ENCODE data around the gene ACBD6. TPM values are rescaled to one million over a fixed set of nuclear protein-coding genes. Genes with fewer than 3 reads are reported as not detected.

Gene ACBD6
- total RNA-seq, 5 donors from 2014 or later (not counting 1 experiment from before 2014, with no cell fraction given) = 44.3 to 58.5 (median 53.0) TPM

- no peaks in the 10 kb centered on the region for H3K36me3 Mint-ChIP-seq
- ATAC-seq (replicated peaks in 1 of 4) = no peak
- H3K27me3 ChIP-seq (replicated peaks in 1 of 2; ENCODE audit: control insufficient read depth in 2 of 2, extremely low read depth in 1 of 2, insufficient read depth in 2 of 2, low read length in 1 of 2) = no peaks in the 10 kb centered on the region
- no peaks in the 10 kb centered on the region for H3K9me3 Mint-ChIP-seq
- no peaks in the 10 kb centered on the region for H3K9me3 ChIP-seq
- ChIA-PET POLR2A (no interaction called here), CTCF (no interaction called here)
- no peaks in the 10 kb centered on the region for H3K27me3 Mint-ChIP-seq
- no peaks in the 10 kb centered on the region for H3K4me1 ChIP-seq (ENCODE audit: control insufficient read depth in 1 of 2, extremely low read depth in 1 of 2, insufficient read depth in 2 of 2, low read length in 2 of 2)
- no peak overlapping the region for H3K27ac ChIP-seq (ENCODE audit: low read length)
- H3K27ac Mint-ChIP-seq = no peak overlapping the region
- H3K36me3 ChIP-seq (ENCODE audit: control insufficient read depth in 2 of 2, extremely low read depth in 1 of 2, insufficient read depth in 1 of 2, low read length in 1 of 2) = no peaks in the 10 kb centered on the region
- no peak for DNase-seq
- no peak overlapping the region for H3K4me3 Mint-ChIP-seq
- 96% methylated on average over 5 of the region's 5 CpGs for WGBS (ENCODE audit: insufficient coverage)
- H3K4me1 Mint-ChIP-seq = no peaks in the 10 kb centered on the region
- H3K4me3 ChIP-seq (ENCODE audit: control insufficient read depth in 1 of 2, extremely low read depth in 1 of 2, low read length in 1 of 2) = no peak overlapping the region
These were observed 234.4 kb downstream of the ACBD6 start for GRCh38 chr1:180267761-180268555.

- H3K4me1 Mint-ChIP-seq = no peaks in the 10 kb centered on the region
- Histone ChIP-seq H3K27ac (ENCODE audit: low read length) (no peak overlapping the region), H3K4me3 (ENCODE audit: control insufficient read depth in 1 of 2, extremely low read depth in 1 of 2, low read length in 1 of 2) (no peak overlapping the region), H3K36me3 (ENCODE audit: control insufficient read depth in 2 of 2, extremely low read depth in 1 of 2, insufficient read depth in 1 of 2, low read length in 1 of 2) (no peaks in the 10 kb centered on the region), H3K27me3 (replicated peaks in 1 of 2; ENCODE audit: control insufficient read depth in 2 of 2, extremely low read depth in 1 of 2, insufficient read depth in 2 of 2, low read length in 1 of 2) (no peaks in the 10 kb centered on the region), H3K9me3 (no peaks in the 10 kb centered on the region), H3K4me1 (ENCODE audit: control insufficient read depth in 1 of 2, extremely low read depth in 1 of 2, insufficient read depth in 2 of 2, low read length in 2 of 2) (no peaks in the 10 kb centered on the region)
- no peak overlapping the region for H3K27ac Mint-ChIP-seq
- no peak overlapping the region for H3K4me3 Mint-ChIP-seq
- no peaks in the 10 kb centered on the region for H3K27me3 Mint-ChIP-seq
- H3K36me3 Mint-ChIP-seq = no peaks in the 10 kb centered on the region
- DNase-seq = no peak
- POLR2A ChIA-PET = no interaction called here
- no peak for ATAC-seq (replicated peaks in 1 of 4)
- CTCF ChIA-PET = no interaction called here
- 90% methylated on average over 12 of the region's 12 CpGs for WGBS (ENCODE audit: insufficient coverage)
- H3K9me3 Mint-ChIP-seq = no peaks in the 10 kb centered on the region
These were observed 235.2 kb downstream of the ACBD6 start for GRCh38 chr1:180267211-180267561.

- Histone ChIP-seq H3K27me3 (replicated peaks in 1 of 2; ENCODE audit: control insufficient read depth in 2 of 2, extremely low read depth in 1 of 2, insufficient read depth in 2 of 2, low read length in 1 of 2) (no peaks in the 10 kb centered on the region), H3K36me3 (ENCODE audit: control insufficient read depth in 2 of 2, extremely low read depth in 1 of 2, insufficient read depth in 1 of 2, low read length in 1 of 2) (no peaks in the 10 kb centered on the region), H3K4me1 (ENCODE audit: control insufficient read depth in 1 of 2, extremely low read depth in 1 of 2, insufficient read depth in 2 of 2, low read length in 2 of 2) (no peaks in the 10 kb centered on the region), H3K9me3 (no peaks in the 10 kb centered on the region), H3K4me3 (ENCODE audit: control insufficient read depth in 1 of 2, extremely low read depth in 1 of 2, low read length in 1 of 2) (no peak overlapping the region), H3K27ac (ENCODE audit: low read length) (no peak overlapping the region)
- 94% methylated on average over 24 of the region's 28 CpGs for WGBS (ENCODE audit: insufficient coverage)
- Mint-ChIP-seq H3K9me3 (no peaks in the 10 kb centered on the region), H3K27ac (no peak overlapping the region), H3K4me3 (no peak overlapping the region), H3K36me3 (no peaks in the 10 kb centered on the region), H3K4me1 (no peaks in the 10 kb centered on the region), H3K27me3 (no peaks in the 10 kb centered on the region)
- ATAC-seq (replicated peaks in 1 of 4) (no peak), DNase-seq (no peak)
- CTCF ChIA-PET = interaction anchor here in 1 of 2 donors (1.3 kb wide), 1 partner anchor 13 kb away, joined by 3 read pairs; no protein-coding TSS in a partner anchor
- POLR2A ChIA-PET = no interaction called here
These were observed 235.8 kb downstream of the ACBD6 start for GRCh38 chr1:180266275-180267210.

DNA sequence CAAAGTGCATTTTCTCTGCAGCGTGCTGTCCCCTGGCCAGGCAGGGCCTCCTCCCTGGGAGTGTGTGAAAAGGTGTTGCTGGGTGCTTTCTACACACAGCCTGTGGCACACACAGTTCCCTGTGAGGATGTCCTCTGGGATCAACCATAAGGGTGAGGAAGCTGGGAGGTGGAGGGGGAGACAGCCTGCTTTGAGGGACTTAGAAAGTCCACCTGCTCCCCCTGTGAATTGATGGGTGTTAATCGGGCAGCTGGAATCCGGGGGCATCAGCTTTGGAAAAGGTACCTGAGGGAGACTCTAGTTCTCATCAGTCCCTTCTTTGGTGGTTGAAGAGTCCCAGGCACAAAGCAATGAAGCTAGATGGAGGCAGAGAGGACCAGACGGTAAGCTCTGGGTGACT is 236.5 kb downstream of the ACBD6 start:
- no peaks in the 10 kb centered on the region for H3K9me3 Mint-ChIP-seq
- no peaks in the 10 kb centered on the region for H3K36me3 Mint-ChIP-seq
- Histone ChIP-seq H3K36me3 (ENCODE audit: control insufficient read depth in 2 of 2, extremely low read depth in 1 of 2, insufficient read depth in 1 of 2, low read length in 1 of 2) (no peaks in the 10 kb centered on the region), H3K4me1 (ENCODE audit: control insufficient read depth in 1 of 2, extremely low read depth in 1 of 2, insufficient read depth in 2 of 2, low read length in 2 of 2) (no peaks in the 10 kb centered on the region), H3K4me3 (ENCODE audit: control insufficient read depth in 1 of 2, extremely low read depth in 1 of 2, low read length in 1 of 2) (no peak overlapping the region), H3K9me3 (no peaks in the 10 kb centered on the region), H3K27me3 (replicated peaks in 1 of 2; ENCODE audit: control insufficient read depth in 2 of 2, extremely low read depth in 1 of 2, insufficient read depth in 2 of 2, low read length in 1 of 2) (peaks cover 0 to 3% of the 10 kb centered on the region in 2 experiments), H3K27ac (ENCODE audit: low read length) (no peak overlapping the region)
- no peaks in the 10 kb centered on the region for H3K27me3 Mint-ChIP-seq
- POLR2A ChIA-PET = no interaction called here
- CTCF ChIA-PET = interaction anchor here in 1 of 2 donors (1.3 kb wide), 1 partner anchor 13 kb away, joined by 3 read pairs; no protein-coding TSS in a partner anchor
- ATAC-seq (replicated peaks in 1 of 4) = peak in 1 of 4 experiments; percentile 10
- H3K4me3 Mint-ChIP-seq = no peak overlapping the region
- no peak for DNase-seq
- 76% methylated on average over 3 of the region's 4 CpGs for WGBS (ENCODE audit: insufficient coverage)
- no peak overlapping the region for H3K27ac Mint-ChIP-seq
- H3K4me1 Mint-ChIP-seq = no peaks in the 10 kb centered on the region

DNA sequence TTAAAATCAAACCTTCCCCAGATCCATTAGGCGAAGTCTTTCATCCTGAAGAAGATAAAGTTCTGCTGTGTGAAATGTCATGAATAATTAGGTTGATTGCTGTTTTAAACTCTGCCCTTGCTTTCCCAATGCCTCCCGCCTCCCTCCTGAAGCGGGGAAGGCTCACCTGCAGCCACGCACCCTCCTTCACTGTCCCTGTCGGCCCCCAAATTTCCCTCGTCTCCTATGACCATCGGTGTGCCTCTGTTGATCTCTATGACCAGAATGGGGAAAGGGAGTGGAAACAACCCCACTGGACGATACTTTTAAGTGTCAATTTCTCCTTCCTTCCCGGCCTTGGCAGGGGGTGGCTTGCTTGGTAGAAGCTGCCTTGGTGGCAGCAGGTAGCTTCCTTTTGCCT is 237.2 kb downstream of the ACBD6 start:
- DNase-seq = no peak
- Histone ChIP-seq H3K27me3 (replicated peaks in 1 of 2; ENCODE audit: control insufficient read depth in 2 of 2, extremely low read depth in 1 of 2, insufficient read depth in 2 of 2, low read length in 1 of 2) (peaks cover 0 to 4% of the 10 kb centered on the region in 2 experiments), H3K4me3 (ENCODE audit: control insufficient read depth in 1 of 2, extremely low read depth in 1 of 2, low read length in 1 of 2) (no peak overlapping the region), H3K4me1 (ENCODE audit: control insufficient read depth in 1 of 2, extremely low read depth in 1 of 2, insufficient read depth in 2 of 2, low read length in 2 of 2) (no peaks in the 10 kb centered on the region), H3K36me3 (ENCODE audit: control insufficient read depth in 2 of 2, extremely low read depth in 1 of 2, insufficient read depth in 1 of 2, low read length in 1 of 2) (no peaks in the 10 kb centered on the region), H3K27ac (ENCODE audit: low read length) (no peak overlapping the region), H3K9me3 (no peaks in the 10 kb centered on the region)
- no peaks in the 10 kb centered on the region for H3K36me3 Mint-ChIP-seq
- no peak overlapping the region for H3K27ac Mint-ChIP-seq
- CTCF ChIA-PET = interaction anchor here in 1 of 2 donors (1.3 kb wide), 1 partner anchor 12 kb away, joined by 3 read pairs; no protein-coding TSS in a partner anchor
- POLR2A ChIA-PET = no interaction called here
- no peak overlapping the region for H3K4me3 Mint-ChIP-seq
- 70% methylated on average over 3 of the region's 9 CpGs for WGBS (ENCODE audit: insufficient coverage)
- no peaks in the 10 kb centered on the region for H3K9me3 Mint-ChIP-seq
- no peak for ATAC-seq (replicated peaks in 1 of 4)
- no peaks in the 10 kb centered on the region for H3K4me1 Mint-ChIP-seq
- no peaks in the 10 kb centered on the region for H3K27me3 Mint-ChIP-seq

DNA sequence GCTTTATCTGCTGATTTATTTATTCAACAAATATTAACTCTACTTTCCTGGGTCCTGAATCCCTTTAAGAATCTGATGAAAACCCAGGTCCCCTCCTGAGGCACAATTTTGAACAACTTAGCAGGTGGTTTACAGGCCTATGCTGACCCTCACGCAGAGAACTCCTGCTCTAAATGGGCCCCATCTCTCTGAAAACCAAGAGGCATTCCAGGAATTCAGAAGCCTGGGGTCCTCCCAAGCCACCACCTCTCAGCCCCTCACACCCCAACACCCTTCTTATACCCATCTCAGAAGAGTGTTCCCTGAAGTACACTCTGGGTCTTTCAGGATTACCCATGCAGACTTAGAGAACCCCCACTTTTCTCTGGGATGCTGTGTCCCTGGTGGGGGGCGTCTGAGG is 237.8 kb downstream of the ACBD6 start:
- Mint-ChIP-seq H3K27ac (no peak overlapping the region), H3K9me3 (no peaks in the 10 kb centered on the region), H3K4me1 (no peaks in the 10 kb centered on the region), H3K4me3 (no peak overlapping the region), H3K36me3 (no peaks in the 10 kb centered on the region), H3K27me3 (no peaks in the 10 kb centered on the region)
- no peaks in the 10 kb centered on the region for H3K9me3 ChIP-seq
- ChIA-PET CTCF (no interaction called here), POLR2A (no interaction called here)
- 43% methylated on average over 1 of the region's 2 CpGs for WGBS (ENCODE audit: insufficient coverage)
- no peaks in the 10 kb centered on the region for H3K4me1 ChIP-seq (ENCODE audit: control insufficient read depth in 1 of 2, extremely low read depth in 1 of 2, insufficient read depth in 2 of 2, low read length in 2 of 2)
- H3K27me3 ChIP-seq (replicated peaks in 1 of 2; ENCODE audit: control insufficient read depth in 2 of 2, extremely low read depth in 1 of 2, insufficient read depth in 2 of 2, low read length in 1 of 2) = peaks cover 0 to 9% of the 10 kb centered on the region in 2 experiments
- no peak for DNase-seq
- ATAC-seq (replicated peaks in 1 of 4) = no peak
- no peak overlapping the region for H3K4me3 ChIP-seq (ENCODE audit: control insufficient read depth in 1 of 2, extremely low read depth in 1 of 2, low read length in 1 of 2)
- H3K27ac ChIP-seq (ENCODE audit: low read length) = no peak overlapping the region
- no peaks in the 10 kb centered on the region for H3K36me3 ChIP-seq (ENCODE audit: control insufficient read depth in 2 of 2, extremely low read depth in 1 of 2, insufficient read depth in 1 of 2, low read length in 1 of 2)

Measured in T-cell (primary cell).